Stomach (tissue), 9 donors: Measurements from ENCODE around the gene HTT. TPM values are rescaled to one million over a fixed set of nuclear protein-coding genes. Genes with fewer than 3 reads are reported as not detected.

Source experiments
- DNase-seq, 2 donors: peaks; one replicate each; pipeline versions ENCODE4 v3.0.0 to v3.0.0-alpha.2; 2013 to 2019
- H3K27ac ChIP-seq, 5 donors: fragments of 200-600 bp in 4 of 5; sonication (generic) in 4 of 5; one replicate each; pipeline ENCODE4 v1.5.1; 2013 to 2019; ENCODE audit warnings: mild to moderate bottlenecking in 1 of 5, moderate library complexity in 1 of 5
- H3K27me3 ChIP-seq, 3 donors: fragments of 200-600 bp; sonication (generic); one replicate each; pipeline ENCODE4 v1.5.1; 2017 to 2019; ENCODE audit warnings: mixed run types in 1 of 3
- H3K36me3 ChIP-seq, 4 donors: fragments of 200-600 bp; sonication (generic); 1 replicate in 3 of 4; 2 replicates in 1 of 4; pipeline ENCODE4 v1.5.1; 2016 to 2019
- H3K4me1 ChIP-seq, 4 donors: fragments of 200-600 bp; sonication (generic); one replicate each; pipeline ENCODE4 v1.5.1; 2016 to 2019
- H3K4me3 ChIP-seq, 4 donors: fragments of 200-600 bp; sonication (generic) in 3 of 4; one replicate each; pipeline ENCODE4 v1.5.1; 2016 to 2019; ENCODE audit warnings: mild to moderate bottlenecking in 1 of 4
- H3K9me3 ChIP-seq, 4 donors: fragments of 200-600 bp; sonication (generic); one replicate each; pipeline ENCODE4 v1.5.1; 2016 to 2019
- EP300 ChIP-seq: sonication (generic); formaldehyde crosslinking; IDR thresholded peaks from one replicate; pipeline ENCODE4 v1.6.1; 2017; ENCODE audit warnings: antibody characterized with exemption
- POLR2A ChIP-seq, 4 donors: fragments of 450-650 bp; IDR thresholded peaks; one replicate each; pipeline ENCODE4 v1.6.1; 2016; ENCODE audit warnings: antibody characterized with exemption in 4 of 4, control low read depth in 2 of 4, mild to moderate bottlenecking in 1 of 4, moderate library complexity in 1 of 4
- POLR2AphosphoS5 ChIP-seq, 3 donors: sonication (generic); formaldehyde crosslinking; IDR thresholded peaks; one replicate each; pipeline ENCODE4 v1.6.1; 2016; ENCODE audit warnings: antibody characterized with exemption in 3 of 3
- WGBS, 5 donors: extraction: QIAGEN DNeasy Blood & Tissue Kit in 3 of 5; methylation state at CpG; one replicate each; pipeline versions ENCODE4 v1.1.5 to v1.1.7; 2013 to 2018; 5-methylcytosine and 5-hydroxymethylcytosine counted together
- intact Hi-C: fragments of 100-400 bp; cut with DNase I; formaldehyde crosslinking; loops from one replicate; pipeline ENCODE4 v1.15.1; 2023; ENCODE audit warnings: low total_unique reads
- polyA plus RNA-seq, 3 donors: library from polyadenylated mRNA; stranded (reverse); fragments of 200-250 nt; gene quantifications; one replicate each; pipeline ENCODE4 v1.2.3, GENCODE V29; 2013
- total RNA-seq, 5 donors: library from RNA; depleted of rRNA; stranded (reverse); fragments of >200 nt; gene quantifications; one replicate each; pipeline versions ENCODE4 v1.1.0 to v1.2.3, GENCODE V29; 2014 to 2016
- TF ChIP-seq, protein P1 (sequence below), 7 experiments: fragments of 450-650 bp in 4 of 7; fragments of 200-600 bp in 3 of 7; sonication (generic) in 3 of 7; IDR thresholded peaks; one replicate each; pipeline ENCODE4 v1.5.1; 2016 to 2019; ENCODE audit warnings: antibody characterized with exemption in 7 of 7, control low read depth in 2 of 7, mild to moderate bottlenecking in 1 of 7
- donor health status: healthy with polysubstance abuse.
- donor health status: Bipolar disorder and iron deficiency.
- donor health status: healthy.

Gene HTT
- total and polyA plus RNA-seq, 8 donors: 3.4 to 95.7 (median 41.6) TPM

DNA sequence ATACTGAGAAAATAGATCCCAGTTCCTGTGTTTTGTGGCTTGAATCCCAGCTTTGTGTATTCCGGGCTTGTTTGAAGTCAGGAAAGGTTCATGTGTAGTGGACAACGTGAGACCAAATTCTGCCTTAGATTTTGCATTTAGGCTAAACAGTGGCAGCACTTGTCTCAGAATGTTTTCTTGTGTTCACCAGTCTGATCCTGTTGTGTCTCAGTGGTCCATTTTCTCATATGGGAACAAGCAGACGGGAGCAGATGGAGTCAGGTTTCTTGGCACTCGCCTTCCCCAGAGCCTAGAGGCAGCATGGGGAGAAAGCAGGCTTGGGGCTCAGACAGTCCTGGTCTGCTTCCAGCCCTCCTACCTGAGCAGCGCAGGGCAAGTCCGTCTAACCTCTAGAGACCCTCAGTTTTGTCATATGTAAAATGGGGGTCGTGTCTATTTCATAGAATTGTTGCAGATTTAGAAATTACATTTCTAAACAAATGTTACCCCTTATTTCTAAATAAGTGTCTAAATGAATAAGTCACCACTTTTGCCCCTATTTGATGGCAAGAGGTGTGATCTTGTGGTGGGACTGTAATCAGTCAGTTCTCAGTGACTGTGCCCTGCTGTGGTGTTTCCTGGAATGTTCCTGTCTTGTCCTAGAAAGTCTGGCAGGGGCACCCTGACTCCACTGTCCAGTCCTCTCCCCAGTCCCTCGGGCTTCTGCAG is 146.1 kb downstream of the HTT start:
- Histone ChIP-seq H3K4me1 (peaks cover 0 to 4% (median 1%) of the 10 kb centered on the region in 4 donors), H3K4me3 (no peak overlapping the region), H3K9me3 (no peaks in the 10 kb centered on the region), H3K27me3 (no peaks in the 10 kb centered on the region), H3K36me3 (peaks cover 84 to 98% (median 98%) of the 10 kb centered on the region in 4 donors), H3K27ac (no peak overlapping the region)
- intact Hi-C loops: no loop called here
- no peak for DNase-seq
- 86 to 90% (median 87%) methylated on average over 8 of the region's 8 CpGs for WGBS, 5 donors
- TF ChIP-seq POLR2AphosphoS5 (IDR thresholded peaks at IDR 0.05) (no peak), POLR2A (IDR thresholded peaks at IDR 0.05) (no peak), EP300 (no peak)
- TF ChIP-seq, protein P1, sequence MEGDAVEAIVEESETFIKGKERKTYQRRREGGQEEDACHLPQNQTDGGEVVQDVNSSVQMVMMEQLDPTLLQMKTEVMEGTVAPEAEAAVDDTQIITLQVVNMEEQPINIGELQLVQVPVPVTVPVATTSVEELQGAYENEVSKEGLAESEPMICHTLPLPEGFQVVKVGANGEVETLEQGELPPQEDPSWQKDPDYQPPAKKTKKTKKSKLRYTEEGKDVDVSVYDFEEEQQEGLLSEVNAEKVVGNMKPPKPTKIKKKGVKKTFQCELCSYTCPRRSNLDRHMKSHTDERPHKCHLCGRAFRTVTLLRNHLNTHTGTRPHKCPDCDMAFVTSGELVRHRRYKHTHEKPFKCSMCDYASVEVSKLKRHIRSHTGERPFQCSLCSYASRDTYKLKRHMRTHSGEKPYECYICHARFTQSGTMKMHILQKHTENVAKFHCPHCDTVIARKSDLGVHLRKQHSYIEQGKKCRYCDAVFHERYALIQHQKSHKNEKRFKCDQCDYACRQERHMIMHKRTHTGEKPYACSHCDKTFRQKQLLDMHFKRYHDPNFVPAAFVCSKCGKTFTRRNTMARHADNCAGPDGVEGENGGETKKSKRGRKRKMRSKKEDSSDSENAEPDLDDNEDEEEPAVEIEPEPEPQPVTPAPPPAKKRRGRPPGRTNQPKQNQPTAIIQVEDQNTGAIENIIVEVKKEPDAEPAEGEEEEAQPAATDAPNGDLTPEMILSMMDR (IDR thresholded peaks at IDR 0.05): no peak

DNA sequence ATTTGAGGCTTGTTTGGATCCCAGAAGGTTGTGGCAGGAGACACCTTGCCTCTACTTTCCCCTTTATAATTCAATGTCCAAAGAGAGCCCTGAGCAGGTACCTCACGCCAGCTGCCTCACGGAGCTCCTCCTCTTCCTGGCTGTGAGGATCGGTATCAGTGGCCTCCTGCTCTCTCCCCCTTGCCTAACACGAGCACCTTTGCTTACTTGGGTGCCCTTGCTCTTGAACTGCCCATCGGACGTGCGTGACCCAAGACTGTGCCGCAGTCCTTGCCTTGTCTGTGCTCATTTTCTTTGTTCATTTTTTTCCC is 146.7 kb downstream of the HTT start:
- 86 to 93% (median 89%) methylated on average over 8 of the region's 8 CpGs for WGBS, 5 donors
- H3K27me3 ChIP-seq: no peaks in the 10 kb centered on the region
- TF ChIP-seq POLR2A (IDR thresholded peaks at IDR 0.05) (no peak), POLR2AphosphoS5 (IDR thresholded peaks at IDR 0.05) (no peak), EP300 (no peak)
- TF ChIP-seq, protein P1 (IDR thresholded peaks at IDR 0.05): no peak
- H3K4me1 ChIP-seq: peaks cover 0 to 9% (median 2%) of the 10 kb centered on the region in 4 donors
- DNase-seq: no peak
- no peak overlapping the region for H3K27ac ChIP-seq
- no peaks in the 10 kb centered on the region for H3K9me3 ChIP-seq
- peaks cover 80 to 98% (median 98%) of the 10 kb centered on the region in 4 donors for H3K36me3 ChIP-seq
- no peak overlapping the region for H3K4me3 ChIP-seq
- intact Hi-C loops: no loop called here

DNA sequence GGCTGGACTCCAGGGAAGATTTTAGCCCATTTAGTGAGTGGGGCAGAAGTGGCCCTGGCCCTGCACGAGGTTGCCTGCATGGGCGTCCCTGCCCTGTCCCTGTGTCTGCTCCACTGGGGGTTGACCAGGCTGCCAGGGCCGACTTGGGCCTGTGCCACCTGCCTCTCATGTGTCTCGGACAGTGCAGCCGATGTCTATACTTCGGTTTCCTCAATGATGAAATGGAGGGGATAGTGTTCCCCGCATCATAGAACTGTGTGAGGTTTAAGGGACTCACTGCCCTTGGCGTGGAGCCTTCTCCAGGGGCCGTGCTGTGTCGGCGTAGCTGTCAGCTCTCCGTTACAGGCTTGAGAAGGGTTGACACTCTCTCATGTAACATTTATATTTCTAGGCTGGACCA is 147.5 kb downstream of the HTT start:
- Histone ChIP-seq H3K27ac (no peak overlapping the region), H3K27me3 (no peaks in the 10 kb centered on the region), H3K4me1 (peaks cover 0 to 15% (median 7%) of the 10 kb centered on the region in 4 donors), H3K36me3 (peaks cover 76 to 100% (median 100%) of the 10 kb centered on the region in 4 donors), H3K4me3 (no peak overlapping the region), H3K9me3 (no peaks in the 10 kb centered on the region)
- 88 to 97% (median 94%) methylated on average over 11 to 12 of the region's 12 CpGs for WGBS, 5 donors
- intact Hi-C loops: no loop called here
- TF ChIP-seq, protein P1 (IDR thresholded peaks at IDR 0.05): no peak
- no peak for TF ChIP-seq EP300
- no peak for TF ChIP-seq POLR2A (IDR thresholded peaks at IDR 0.05)
- no peak for TF ChIP-seq POLR2AphosphoS5 (IDR thresholded peaks at IDR 0.05)
- DNase-seq: no peak

DNA sequence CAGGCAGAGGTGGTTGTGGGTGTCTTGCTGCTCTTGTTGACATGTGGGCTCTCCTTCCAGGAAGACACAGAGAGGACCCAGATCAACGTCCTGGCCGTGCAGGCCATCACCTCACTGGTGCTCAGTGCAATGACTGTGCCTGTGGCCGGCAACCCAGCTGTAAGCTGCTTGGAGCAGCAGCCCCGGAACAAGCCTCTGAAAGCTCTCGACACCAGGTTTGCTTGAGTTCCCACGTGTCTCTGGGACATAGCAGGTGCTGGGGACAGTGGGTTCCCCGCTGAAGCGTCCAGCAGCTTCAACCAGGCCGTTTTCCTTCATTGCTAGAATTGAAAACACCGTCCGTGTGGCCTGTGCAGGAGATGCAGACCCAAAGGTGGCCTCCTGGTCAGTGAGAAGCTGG is 148.9 kb downstream of the HTT start:
- 94 to 96% (median 95%) methylated on average over 8 to 11 of the region's 11 CpGs for WGBS, 5 donors
- intact Hi-C loops: no loop called here
- peaks cover 75 to 95% (median 94%) of the 10 kb centered on the region in 4 donors for H3K36me3 ChIP-seq
- no peaks in the 10 kb centered on the region for H3K27me3 ChIP-seq
- H3K27ac ChIP-seq: no peak overlapping the region
- no peak for DNase-seq
- H3K9me3 ChIP-seq: no peaks in the 10 kb centered on the region
- peaks cover 0 to 15% (median 7%) of the 10 kb centered on the region in 4 donors for H3K4me1 ChIP-seq
- TF ChIP-seq EP300: no peak
- no peak for TF ChIP-seq POLR2A (IDR thresholded peaks at IDR 0.05)
- TF ChIP-seq POLR2AphosphoS5 (IDR thresholded peaks at IDR 0.05): no peak
- TF ChIP-seq, protein P1 (IDR thresholded peaks at IDR 0.05): no peak
- no peak overlapping the region for H3K4me3 ChIP-seq
